GM21390 (cell line): ENCODE measurements around the gene AP2A1.

ENCODE experiments used
- ATAC-seq: cut with Tn5 transposase; IDR thresholded peaks from one replicate; pipeline ENCODE4 v1.9.1; 2021; ENCODE audit not compliant: unreplicated experiment

AP2A1 gene

DNA sequence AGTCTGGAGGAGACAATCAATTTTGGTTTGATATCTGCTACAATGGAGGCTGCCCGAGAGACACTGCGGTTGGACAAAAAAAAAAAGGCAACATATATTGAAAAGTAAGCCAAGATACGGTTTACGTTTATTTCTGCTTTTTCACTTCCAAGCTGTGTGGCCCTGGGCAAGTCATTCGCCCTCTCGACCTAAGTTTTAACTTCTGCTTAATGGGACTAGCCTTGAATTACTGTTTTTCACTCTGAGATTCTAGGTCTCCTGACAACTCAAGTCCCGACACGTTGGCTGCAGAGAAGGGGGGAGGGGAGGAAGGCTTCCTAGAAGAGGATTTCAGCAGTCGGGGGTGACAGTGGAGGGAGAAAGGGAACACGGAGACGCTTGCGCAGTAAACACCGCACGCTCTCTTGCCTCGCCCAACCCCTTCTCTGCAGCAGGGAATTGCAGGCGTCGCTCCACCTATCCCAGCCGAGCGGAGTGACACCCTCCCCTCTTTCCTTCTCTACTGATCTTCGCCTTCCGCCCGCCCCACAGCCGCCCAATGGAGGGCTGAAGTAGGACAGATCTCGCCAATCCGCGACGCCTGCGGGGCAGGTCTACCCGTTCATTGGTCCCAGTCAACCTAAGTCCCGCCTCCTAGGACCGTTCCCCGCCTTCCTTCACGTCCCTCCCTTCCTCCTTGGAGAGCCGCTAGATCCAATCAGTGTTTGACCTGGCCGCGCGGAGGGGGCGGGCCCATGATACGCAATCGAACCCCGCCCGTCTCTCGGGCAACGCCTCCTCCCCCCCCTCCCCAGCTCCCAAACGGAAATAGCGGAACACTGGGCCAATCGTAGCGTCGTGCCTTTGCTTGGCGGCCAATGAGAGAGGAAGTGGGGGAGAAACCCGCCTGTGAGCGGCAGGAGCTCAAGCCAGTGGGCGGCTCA is 533 bp upstream of the AP2A1 start:
- peak; percentile 92 for ATAC-seq

DNA sequence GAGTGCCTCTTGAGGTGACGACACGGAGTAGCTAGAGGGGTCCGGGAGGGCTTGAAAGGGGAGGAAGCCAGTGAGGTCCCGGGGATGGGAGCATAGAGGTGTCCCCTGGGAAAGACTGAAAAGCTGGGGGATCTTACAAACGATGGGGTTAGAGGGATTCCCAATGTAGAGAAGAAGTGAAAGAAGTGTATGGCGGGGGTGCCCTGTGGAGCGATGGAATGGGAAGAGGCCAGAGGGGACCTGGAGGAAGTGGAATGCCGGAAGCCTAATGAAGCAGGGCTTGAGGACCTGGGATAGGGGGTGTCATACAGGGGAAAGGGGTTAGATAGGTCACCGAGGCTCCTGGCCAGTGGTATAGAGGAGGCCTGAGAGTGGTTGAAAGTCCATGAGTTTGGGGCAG is 580 bp downstream of the AP2A1 start:
- ATAC-seq = no peak

DNA sequence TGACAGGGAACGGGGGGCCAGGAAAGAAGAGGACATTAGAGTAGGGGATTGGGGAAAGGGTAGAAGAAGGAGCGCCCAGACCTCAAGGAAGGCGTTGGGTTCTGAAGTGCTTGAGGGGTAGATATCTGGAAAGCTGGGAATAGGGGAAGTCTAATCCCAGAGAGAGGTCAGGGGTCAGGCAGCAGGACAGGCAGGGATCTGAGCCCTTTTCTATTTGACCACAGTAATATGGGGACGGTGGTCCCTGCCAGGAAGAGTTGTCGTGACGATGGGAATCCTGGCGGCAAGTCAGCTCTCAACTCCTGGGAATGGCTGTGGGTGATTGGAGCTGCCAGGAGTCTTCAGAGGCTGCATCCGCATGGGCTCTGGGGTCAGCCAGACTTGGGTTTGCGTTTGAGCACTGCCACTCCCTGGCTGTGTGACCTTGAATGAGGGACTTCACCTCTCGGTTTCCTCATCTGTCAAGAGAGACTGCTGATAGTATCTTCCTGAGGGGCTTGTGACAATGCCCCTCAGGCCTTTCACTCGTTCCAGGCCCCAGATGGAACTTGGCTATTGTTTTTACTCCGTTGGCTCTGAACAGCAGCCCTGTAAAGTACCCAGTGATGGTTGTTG is 1.3 kb downstream of the AP2A1 start:
- ATAC-seq = no peak

DNA sequence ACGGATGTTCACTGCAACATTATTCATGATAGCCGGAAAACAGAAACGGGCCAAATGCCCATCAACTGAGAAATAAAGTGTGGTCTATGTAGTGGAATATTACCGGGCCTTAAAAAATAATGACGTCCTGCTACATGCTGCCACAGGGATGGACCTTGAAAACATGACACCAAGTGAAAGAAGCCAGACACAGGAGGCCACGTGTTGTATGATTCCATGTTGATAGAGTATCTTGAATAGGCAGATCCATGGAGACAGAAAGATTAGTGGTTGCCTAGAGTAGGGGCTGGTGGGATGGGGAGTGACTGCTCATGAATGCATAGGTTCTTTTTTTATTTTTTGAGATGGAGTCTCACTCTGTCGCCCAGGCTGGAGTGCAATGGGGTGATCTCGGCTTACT is 3.7 kb downstream of the AP2A1 start:
- no peak for ATAC-seq

DNA sequence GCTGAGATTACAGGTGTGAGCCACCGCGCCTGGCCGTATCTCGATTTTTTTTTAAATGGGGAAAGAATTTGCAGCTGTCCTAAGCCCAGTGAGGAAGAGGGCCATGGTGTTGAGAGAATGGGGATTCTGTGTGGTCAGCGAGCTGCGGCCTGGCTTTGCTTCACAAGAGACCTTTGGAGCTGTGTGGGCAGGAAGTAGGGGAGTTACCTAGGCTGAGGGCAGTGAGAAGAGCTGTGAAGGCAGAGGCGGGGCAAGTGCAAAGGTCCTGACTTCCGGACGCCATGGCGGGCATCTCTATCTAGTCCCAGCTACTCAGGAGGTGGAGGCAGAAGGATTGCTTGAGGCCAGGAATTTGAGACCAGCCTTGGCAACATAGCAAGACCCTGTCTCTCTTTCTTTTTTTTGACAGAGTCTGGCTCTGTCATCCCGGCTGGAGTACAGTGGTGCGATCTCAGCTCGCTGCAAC is 4.9 kb downstream of the AP2A1 start:
- no peak for ATAC-seq

DNA sequence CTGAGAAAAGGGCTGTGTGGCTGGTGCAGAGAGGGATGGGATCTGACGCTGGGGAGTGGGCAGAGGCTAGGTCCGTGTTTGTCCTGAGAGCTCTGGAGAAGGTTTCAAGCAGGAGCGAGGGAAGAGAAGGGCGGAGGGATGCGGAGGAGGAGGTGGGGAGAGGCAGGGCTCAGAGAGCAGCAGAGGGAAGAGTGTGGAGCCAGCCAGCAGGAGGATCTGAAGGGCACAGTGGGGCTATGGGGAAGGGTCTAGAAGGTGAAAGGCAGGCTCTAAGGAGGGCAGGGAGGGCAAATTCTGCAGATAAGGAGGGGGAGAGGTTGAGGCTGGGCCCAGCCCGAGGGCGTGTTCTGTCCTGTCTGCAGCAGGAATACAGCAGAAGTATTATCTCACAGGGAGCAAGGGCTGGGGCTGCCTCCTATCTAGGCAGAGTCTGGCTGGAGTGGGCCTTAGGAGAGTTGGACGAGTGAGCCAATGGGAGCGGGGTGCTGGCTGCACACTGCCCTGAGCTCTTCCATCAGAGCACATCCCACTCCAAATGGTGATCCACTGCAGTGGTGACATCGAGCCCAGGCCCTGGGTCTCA is 6.1 kb downstream of the AP2A1 start:
- no peak for ATAC-seq

DNA sequence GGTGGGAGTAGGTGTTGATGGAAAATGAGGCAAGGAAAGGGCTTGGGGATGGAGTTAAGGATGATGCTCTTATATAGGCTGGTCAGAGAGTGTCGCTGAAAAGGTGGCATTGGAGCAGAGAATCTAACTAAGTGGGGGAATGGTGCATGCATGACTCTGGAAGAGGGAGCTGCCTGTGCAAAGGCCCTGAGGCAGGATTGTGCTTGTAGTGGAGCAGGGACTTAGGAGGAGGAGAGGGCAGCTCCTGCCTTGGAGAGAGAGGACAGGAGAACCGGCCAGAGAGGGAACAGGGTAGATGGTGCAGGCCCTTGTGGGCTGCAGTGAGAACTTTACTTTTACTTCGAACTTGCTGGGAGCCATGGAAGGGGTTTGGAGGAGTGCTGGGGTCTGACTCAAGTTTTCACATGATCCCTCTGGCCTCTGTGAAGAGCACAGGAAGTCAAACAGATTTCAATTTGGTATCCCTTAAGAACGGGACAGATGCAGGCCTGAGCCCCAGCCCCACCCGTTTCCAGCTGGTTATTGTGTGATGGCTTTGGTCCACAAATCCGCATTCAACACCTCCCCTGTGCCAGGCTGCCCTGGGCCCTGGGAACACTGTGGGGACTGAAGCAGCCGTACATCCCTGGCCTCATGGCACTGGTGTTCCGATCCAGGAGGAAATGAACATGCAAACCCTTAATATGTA is 7.0 kb downstream of the AP2A1 start:
- ATAC-seq = no peak

DNA sequence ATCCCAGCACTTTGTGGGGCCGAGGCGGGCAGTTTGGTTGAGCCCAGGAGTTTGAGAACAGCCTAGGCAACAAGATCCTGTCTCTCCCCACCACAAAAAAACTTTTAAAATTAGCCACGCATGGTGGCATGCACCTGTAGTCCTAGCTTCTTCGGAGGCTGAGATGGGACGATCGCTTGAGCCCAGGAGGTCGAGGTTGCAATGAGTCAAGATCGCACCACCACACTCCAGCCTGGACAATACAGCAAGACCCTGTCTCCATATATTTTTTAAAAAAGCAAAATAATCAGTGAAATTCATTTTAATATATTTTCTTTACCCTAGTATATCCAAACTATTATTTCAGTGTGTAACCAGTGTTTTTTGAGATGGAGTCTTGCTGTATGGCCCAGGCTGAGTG is 8.2 kb downstream of the AP2A1 start:
- no peak for ATAC-seq

DNA sequence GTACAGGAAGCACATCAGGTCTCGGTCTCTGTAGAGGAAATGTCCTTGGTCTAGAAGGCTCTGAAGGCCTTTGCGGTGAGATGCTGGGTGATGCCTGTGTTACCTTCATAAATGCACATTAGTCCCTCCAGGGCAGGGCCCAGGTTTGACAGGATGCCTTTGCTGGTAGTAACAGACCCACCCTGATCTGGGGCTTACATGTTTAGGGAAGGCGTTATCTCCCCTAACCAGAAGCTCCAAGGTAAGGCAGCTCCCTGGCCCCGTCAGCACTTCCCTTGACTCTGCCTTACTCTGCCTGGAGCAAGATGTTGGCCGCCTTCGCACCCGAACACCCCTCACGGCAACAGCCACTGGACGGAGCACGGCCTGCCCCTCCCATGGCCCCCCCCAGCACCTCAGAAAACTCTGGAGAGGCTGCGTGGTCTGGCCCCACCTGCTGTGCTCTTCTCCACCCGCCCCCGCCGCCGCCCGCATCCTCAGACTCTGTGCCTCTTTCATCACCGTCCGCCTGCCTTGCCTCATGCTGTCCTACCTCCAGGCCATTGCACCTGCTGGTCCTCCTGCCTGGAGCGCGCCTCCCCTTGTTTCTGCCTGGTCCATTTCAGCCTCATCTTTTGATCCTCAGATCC is 9.1 kb downstream of the AP2A1 start:
- no peak for ATAC-seq

DNA sequence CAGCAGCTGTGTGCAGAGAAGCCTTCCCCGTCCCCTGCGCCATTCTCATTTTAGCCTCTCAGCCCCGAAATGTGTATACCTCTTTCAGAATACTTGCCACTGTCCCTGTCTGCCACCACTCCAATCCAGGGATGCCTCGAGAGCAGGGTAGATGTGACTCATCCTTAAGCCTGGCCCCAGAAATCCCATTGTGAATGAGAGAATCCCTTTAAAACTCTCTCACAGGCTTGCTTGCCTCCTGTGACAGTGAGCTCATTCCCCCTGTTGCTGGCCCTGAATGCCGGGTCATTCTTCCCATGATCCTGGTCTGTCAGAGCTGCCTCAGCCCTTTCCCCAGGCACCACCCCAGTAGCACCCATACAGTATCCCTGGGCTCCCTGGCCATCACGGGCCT is 9.6 kb downstream of the AP2A1 start:
- no peak for ATAC-seq

DNA sequence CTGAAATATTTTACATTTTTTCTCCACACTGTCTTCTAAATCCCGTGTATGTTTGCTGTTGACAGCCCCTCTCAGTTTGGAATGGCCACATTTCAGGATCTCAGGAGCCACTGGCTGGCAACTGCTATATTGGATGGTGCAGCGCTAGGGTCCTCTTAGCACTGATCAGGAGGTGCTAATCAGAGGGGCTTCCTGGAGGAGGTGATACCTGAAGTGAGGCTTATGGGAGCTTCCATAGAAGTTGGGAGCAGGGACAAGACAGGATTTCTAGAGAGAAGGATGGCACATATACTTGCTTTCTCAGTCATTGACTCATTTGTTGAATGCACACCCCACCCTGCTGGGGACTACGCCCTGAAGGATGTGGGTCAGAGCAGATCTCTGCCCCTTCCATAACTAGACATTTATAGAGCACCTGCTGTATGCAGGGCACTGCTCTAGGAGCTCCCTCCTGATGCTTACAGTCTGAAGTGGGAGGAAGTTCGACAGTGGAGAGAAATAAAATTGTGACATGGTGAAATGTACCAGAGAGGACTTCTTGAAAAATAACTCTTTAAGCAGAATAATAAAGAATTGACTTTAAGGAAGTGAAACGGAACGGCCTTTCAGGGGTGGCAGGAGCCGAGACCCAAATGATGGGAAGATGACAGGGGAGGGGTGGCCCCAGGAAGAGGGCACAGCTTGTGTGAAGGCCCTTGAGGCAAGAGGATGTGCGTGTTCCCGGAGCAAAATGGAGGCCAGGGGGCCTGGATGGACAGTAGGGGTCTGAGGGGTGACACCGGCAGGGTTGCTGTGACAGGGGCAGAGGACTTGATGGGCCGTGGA is 13.1 kb downstream of the AP2A1 start:
- no peak for ATAC-seq

DNA sequence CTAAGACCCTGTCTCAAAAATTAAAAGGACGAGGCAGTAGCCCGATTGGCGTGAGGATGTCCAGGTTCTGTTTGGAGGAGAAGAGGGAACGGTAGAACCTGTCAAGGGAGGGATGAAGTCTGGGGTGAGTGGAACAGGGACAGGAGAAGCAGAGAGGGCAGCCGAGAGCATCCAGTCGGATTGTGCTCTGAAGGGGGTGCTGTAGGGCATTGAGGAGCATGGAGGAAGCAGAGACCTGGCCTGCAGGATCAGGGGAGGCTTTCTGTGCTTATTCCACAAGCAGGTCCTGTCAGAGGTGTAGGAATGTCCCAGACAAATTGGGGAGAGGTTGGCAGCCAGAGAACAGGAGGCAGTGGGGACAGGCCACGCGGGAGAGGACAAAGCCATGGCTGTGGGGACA is 14.1 kb downstream of the AP2A1 start:
- ATAC-seq = no peak

DNA sequence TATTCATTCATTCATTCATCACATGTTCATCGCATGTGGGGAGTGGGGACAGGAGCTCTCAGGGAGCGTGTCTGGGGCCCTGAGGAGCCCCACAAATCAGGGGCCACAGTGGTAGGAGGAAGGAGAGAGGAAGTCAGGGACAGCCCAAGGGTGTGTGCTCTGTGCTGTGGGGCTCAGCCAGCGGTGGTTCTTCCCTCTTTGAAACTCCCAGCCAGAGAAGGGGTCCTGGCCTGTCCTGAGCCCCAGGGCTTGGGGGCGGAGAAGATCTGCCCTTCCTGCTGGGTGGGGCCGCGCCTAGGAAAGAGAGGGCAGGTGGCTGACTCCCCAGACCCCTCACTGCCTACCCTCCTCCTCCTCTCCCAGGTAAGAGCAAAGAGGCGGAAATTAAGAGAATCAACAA is 14.6 kb downstream of the AP2A1 start:
- ATAC-seq = no peak

DNA sequence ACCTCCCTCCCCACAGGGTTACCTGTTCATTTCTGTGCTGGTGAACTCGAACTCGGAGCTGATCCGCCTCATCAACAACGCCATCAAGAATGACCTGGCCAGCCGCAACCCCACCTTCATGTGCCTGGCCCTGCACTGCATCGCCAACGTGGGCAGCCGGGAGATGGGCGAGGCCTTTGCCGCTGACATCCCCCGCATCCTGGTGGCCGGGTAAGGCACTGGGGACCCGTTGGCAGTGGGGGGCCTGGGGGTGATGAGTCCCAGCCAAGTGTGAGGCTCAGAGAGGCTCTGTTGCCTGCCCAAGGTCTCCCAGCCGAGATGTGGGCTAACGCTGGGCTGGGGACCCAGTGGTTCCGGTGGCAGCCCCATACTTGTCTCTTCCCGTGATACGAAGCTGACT is 15.7 kb downstream of the AP2A1 start:
- ATAC-seq = no peak

DNA sequence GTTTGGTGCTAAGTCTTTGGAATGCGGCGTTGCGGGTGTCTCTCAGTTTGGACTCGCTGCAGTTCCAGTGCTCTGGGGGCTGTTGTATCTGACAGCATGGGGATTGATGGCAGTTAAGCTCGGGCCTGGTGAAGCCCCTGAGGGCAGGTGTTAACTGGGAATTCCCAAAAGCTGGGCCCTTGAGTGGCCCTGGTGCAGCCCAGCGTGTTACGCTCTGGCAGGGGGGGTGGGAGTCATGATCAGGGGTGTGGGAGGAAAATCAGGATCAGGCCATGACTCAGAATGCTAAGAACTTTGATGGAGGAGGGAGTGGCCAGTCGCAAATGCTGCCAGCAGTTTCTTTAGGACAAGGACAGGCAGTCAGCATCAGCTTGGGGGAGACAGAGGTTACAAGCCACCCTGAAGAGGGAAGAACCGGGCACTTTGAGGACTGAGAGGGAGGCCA is 19.6 kb downstream of the AP2A1 start:
- no peak for ATAC-seq

DNA sequence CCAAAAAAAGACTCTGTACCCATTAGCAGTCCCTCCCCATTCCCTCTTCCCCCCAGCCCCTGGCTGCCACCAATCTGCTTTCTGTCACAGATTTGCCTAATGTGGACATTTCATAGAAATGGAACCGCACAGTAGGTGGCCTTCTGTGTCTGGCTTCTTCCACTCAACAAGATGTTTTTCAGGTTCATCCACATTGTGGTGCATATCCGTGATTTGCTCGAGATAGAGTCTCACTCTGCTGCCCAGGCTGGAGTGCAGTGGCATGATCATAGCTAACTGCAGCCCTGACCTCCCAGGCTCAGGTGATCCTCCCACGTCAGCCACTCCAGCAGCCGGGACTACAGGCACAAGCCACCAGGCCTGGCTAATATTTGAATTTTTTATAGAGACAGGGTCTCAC is 20.9 kb downstream of the AP2A1 start:
- no peak for ATAC-seq

DNA sequence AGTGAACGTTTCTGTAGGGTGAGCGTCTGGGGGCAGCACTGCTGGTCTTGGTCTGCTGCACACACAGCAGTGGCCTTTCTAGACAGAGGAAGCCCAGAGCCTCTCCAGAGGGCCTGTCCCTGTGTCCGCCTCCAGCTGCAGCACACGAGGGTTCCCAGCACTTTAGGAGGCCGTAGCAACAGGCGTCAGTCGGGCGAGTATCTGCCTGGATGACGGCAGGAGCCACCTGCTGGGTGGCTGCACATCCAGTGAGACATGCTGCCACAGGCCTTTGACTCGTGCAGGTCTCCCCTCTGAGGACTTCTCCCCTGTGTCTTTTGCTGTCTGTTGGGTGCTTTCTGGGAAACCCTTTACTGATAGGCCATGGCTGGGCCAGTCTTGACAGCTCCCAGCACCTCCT is 22.1 kb downstream of the AP2A1 start:
- no peak for ATAC-seq

DNA sequence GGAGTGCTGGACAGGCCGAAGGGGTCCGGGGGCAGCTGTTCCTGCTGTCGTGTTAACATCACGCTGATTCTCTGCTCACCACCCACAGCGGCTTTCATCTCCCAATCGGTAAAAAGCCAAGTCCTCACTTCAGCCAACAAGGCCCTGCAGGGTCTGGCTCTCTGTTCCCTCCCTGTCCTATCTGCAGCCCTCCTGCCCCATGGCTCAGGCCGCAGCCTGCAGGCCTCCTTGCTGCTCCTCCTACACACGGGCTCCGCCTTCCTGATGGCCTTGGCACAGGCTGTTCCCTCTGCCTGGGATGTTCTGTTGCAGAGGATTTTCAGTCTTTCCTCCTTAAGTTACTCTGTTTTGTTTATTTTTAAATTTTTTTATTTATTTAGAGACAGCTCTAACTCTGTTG is 24.1 kb downstream of the AP2A1 start:
- ATAC-seq = no peak

DNA sequence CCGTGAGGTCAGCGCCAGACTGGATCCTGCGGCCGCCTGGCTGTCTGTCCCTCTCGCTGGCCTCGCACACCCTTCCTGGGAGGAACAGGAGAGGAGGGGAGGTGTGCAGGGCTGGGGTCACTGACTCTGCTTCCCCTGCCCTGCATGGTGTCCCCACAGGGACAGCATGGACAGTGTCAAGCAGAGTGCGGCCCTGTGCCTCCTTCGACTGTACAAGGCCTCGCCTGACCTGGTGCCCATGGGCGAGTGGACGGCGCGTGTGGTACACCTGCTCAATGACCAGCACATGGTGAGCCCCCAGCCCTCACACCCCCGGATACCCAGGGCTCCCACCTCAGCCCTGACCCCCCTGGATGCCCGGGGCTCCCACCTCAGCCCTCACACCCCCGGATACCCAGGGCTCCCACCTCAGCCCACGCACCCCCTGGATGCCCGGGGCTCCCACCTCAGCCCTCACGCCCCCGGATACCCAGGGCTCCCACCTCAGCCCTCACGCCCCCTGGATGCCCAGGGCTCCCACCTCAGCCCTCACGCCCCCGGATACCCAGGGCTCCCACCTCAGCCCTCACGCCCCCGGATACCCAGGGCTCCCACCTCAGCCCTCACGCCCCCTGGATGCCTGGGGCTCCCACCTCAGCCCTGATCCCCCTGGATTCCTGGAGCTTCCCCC is 25.1 kb downstream of the AP2A1 start:
- ATAC-seq = no peak
